ENCODE results near the gene TMEM175. TPM values are rescaled to one million over a fixed set of nuclear protein-coding genes. Genes with fewer than 3 reads are reported as not detected.

The TMEM175 gene
- total and polyA plus RNA-seq, 9 of the 15 experiments (the other 6 are each of a cell fraction or from before 2014, with no cell fraction given): 0.13 to 30.9 (median 9.4) TPM

- TF ChIP-seq YBX1 (IDR thresholded peaks at IDR 0.05): no peak
- no peak for TF ChIP-seq FOXK1 (CRISPR knock-in tag; IDR thresholded peaks at IDR 0.05; ENCODE audit: borderline replicate concordance)
- no peak for TF ChIP-seq LEF1 (IDR thresholded peaks at IDR 0.05)
- peak; percentile 74; the same call in 1 of the 2 replicates for TF ChIP-seq ZBTB1 (CRISPR knock-in tag; IDR thresholded peaks at IDR 0.05; ENCODE audit: borderline replicate concordance, low read depth)
- TF ChIP-seq GABPB1 (CRISPR knock-in tag; IDR thresholded peaks at IDR 0.05): peak; percentile 96
- TF ChIP-seq NKRF (IDR thresholded peaks at IDR 0.05; ENCODE audit: borderline replicate concordance): peak; percentile 91
- no peak; the same call in 1 of the 2 replicates for TF ChIP-seq SOX6 (IDR thresholded peaks at IDR 0.05)
- no peak for TF ChIP-seq ZFP30 (CRISPR knock-in tag; IDR thresholded peaks at IDR 0.05; ENCODE audit: borderline replicate concordance)
- no peak for TF ChIP-seq CTCF (IDR thresholded peaks at IDR 0.05 in 2 of 3, conservative IDR thresholded peaks at IDR 0.05 in 1 of 3; ENCODE audit: insufficient read depth in 2 of 3, low read depth in 1 of 3, low read length in 3 of 3)
- TF ChIP-seq ARID1B (IDR thresholded peaks at IDR 0.05): no peak
- no peak for TF ChIP-seq RBM25 (IDR thresholded peaks at IDR 0.05; ENCODE audit: low read depth, low read length, severe bottlenecking)
- no peak for TF ChIP-seq ARID3A (IDR thresholded peaks at IDR 0.05; ENCODE audit: borderline replicate concordance, low read depth, low read length)
- TF ChIP-seq MAX (CRISPR knock-in tag; IDR thresholded peaks at IDR 0.05): peak; percentile 83
- TF ChIP-seq GATA2 (CRISPR knock-in tag; IDR thresholded peaks at IDR 0.05): no peak
- no peak for TF ChIP-seq ZKSCAN3 (CRISPR knock-in tag; IDR thresholded peaks at IDR 0.05)
- no peak for TF ChIP-seq SP2 (IDR thresholded peaks at IDR 0.05; ENCODE audit: extremely low read depth, low read depth, low read length, poor library complexity, severe bottlenecking)
- no peak for TF ChIP-seq HMBOX1 (IDR thresholded peaks at IDR 0.05)
- TF ChIP-seq HDAC2 (IDR thresholded peaks at IDR 0.05): peak; percentile 55; the same call in 1 of the 2 replicates
- TF ChIP-seq ZNF311 (CRISPR knock-in tag; IDR thresholded peaks at IDR 0.05): no peak
- no peak for TF ChIP-seq ZNF184 (CRISPR knock-in tag; IDR thresholded peaks at IDR 0.05)
- TF ChIP-seq HES1 (IDR thresholded peaks at IDR 0.05; ENCODE audit: low read depth): no peak
These were observed at the start of gene TMEM175, which contains the start of gene GAK (continued) for GRCh38 chr4:931960-932712.

Data from K562 (cell line).